Testis (tissue), 2 donors: Measurements from ENCODE around the gene ANKRD33B.

Source experiments
- POLR2A ChIP-seq: fragments of 450-650 bp; IDR thresholded peaks from one replicate; pipeline ENCODE4 v1.6.1; 2017; ENCODE audit warnings: antibody characterized with exemption, mild to moderate bottlenecking, moderate library complexity
- TF ChIP-seq, protein P1 (sequence below), 3 experiments: fragments of 450-650 bp in 2 of 3; fragments of 200-600 bp in 1 of 3; sonication (generic) in 1 of 3; IDR thresholded peaks; one replicate each; pipeline ENCODE4 v1.5.1; 2016 to 2019; ENCODE audit warnings: antibody characterized with exemption in 3 of 3, mild to moderate bottlenecking in 2 of 3, moderate library complexity in 1 of 3

DNA sequence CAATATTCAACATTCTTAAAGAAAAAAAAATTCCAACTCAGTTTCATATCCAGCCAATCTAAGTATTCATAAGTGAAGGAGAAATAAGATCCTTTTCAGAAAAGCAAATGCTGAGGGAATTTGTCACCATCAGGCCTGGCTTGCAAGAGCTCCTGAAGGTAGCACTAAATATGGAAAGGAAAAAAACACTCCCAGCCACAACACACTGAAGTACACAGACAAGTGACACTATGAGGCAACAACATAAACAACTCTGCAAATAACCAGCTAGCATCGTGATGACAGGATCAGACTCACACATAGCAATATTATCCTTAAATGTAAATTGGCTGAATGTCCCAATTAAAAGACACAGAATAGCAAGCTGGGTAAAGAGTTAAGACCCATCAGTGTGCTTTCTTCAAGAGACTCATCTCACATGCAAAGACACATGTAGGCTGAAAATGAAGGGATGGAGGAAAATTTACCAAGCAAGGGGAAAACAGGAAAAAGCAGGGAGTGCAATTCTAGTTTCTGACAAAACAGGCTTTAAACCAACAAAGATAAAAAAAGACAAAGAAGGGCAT, 33.1 kb downstream of the ANKRD33B start:
- TF ChIP-seq, protein P1, sequence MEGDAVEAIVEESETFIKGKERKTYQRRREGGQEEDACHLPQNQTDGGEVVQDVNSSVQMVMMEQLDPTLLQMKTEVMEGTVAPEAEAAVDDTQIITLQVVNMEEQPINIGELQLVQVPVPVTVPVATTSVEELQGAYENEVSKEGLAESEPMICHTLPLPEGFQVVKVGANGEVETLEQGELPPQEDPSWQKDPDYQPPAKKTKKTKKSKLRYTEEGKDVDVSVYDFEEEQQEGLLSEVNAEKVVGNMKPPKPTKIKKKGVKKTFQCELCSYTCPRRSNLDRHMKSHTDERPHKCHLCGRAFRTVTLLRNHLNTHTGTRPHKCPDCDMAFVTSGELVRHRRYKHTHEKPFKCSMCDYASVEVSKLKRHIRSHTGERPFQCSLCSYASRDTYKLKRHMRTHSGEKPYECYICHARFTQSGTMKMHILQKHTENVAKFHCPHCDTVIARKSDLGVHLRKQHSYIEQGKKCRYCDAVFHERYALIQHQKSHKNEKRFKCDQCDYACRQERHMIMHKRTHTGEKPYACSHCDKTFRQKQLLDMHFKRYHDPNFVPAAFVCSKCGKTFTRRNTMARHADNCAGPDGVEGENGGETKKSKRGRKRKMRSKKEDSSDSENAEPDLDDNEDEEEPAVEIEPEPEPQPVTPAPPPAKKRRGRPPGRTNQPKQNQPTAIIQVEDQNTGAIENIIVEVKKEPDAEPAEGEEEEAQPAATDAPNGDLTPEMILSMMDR (IDR thresholded peaks at IDR 0.05): no peak
- no peak for TF ChIP-seq POLR2A
